Esophagus mucosa (tissue), 1 donor: Measurements from ENCODE around the gene MSI1. TPM values are rescaled to one million over a fixed set of nuclear protein-coding genes. Genes with fewer than 3 reads are reported as not detected.

ENCODE experiments used
- ATAC-seq: fragments of 200-7000 bp; cut with Tn5 transposase; one replicate; pipeline ENCODE4 v1.9.1; 2020
- total RNA-seq: library from RNA; stranded (reverse); gene quantifications from one replicate; pipeline ENCODE4 v1.2.4, GENCODE V29; 2023
- donor health status: DM: yes; HTN: yes; CAD: no.

The MSI1 gene
- total RNA-seq, 1 donor from 2014 or later: 0.28 TPM

DNA sequence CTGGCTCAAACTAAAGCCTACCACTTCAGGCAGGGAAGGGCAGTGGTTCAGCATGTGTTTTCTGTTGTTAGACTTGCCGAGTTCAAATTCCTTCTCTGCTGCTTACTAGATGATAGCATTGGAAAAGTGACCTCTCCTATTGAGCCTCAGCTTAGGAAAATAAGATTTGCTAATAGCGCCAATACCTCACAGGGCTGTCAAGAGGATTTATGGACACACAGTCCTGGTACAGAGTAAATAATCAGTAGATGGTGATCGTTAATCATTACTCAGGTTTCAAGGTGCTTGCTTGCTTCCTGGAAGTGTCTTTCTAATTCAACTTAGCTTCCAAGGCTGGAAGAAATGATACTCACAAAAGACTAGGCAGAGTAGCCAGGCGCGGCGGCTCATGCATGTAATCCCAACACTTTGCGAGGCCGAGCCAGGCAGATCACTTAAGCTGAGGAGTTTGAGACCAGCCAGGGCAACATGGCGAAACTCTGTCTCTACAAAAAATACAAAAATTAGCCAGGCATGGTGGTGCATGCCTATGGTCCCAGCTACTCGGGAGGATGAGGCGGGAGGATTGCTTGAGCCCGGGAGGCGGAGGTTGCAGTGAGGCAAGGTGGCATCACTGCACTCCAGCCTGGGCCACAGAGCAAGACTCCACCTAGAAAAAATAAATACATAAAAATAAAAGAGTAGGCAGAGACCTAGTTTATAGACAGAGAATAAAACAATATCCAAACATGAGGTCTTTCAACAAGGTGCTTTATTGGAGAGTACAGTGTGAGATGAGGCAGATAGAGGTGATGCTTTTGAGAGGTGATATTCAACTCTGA lies 47.4 kb downstream of the MSI1 start:
- ATAC-seq: no peak

DNA sequence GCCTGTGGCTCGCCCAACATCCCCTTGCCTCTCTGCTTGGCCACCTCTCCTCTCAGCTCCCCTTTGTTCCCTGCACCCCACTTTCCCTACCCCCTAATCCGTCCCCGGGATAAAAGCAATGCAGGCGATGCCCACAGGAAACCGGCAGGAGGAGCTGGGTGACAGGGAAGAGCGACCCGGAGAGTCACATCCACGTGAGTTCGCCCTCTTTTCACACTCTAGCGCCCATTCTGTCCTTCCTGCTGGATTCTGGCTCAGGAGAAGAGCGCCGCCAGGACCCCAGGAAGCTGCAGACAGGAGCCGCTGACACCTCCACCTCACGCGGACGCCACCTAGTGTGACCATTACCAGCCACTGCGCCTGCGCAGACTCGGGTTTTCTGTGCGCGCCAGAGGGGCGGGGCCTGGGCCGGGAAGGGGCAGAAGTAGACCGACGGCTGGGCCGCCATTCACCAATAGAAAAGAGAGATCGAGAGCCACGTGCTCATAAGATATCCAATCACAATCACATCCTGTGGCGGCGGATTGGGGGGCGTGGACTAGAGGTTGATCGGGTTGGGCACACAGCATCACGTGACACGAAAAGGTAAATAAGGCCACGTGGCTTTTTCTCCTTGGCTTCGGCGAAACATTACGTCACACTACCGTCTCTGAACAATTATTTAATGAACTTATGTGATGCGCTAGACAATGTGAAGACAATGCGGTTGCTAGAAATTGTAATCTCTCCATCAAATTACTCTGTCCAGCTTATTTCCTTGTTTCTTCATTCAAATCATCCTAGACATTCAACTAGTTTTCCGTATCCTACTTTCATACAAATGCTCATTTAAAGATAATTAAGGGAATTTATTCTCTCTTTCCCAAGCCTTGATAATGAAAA lies 51.5 kb downstream of the MSI1 start:
- peak; percentile 100 for ATAC-seq

DNA sequence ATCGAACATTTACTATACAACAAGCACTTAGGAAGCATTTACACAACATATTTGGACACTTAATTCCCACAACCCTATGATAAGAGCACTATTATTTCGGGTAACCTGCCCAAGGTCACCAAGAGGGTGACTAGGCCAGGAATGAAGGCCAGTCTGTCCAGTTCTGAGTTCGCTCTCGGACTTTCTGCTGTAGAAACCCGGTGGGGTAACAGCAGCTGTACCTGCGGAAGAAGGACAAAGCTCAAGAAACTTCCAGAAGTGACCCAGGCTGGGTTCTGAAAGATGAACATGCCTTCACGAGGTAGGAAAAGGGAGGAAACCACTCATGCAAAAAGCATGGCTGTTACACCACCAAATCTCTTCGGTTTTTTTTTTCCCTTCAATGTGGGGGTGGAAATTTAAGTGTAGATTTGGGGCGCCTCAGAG lies 52.2 kb downstream of the MSI1 start:
- ATAC-seq: no peak

DNA sequence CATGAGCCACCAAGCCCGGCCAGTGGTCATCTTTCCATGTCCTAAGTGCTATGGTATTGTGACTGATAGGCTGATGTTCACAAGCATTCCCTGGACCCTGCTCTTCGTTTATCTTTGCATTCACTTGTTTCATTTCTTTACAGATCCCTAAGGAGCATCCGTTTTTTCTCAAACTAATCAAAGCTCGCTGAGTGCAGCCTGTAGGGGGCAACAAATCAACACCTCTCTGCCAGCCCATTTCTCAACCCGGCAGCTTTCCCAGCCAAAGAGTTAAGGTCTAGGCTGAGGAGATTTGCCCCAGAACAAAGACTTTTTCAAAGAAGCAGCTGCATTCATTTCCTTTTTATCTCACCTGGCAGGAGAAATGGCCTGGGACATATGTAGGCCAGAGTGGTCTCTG lies 54.7 kb downstream of the MSI1 start:
- ATAC-seq: no peak

DNA sequence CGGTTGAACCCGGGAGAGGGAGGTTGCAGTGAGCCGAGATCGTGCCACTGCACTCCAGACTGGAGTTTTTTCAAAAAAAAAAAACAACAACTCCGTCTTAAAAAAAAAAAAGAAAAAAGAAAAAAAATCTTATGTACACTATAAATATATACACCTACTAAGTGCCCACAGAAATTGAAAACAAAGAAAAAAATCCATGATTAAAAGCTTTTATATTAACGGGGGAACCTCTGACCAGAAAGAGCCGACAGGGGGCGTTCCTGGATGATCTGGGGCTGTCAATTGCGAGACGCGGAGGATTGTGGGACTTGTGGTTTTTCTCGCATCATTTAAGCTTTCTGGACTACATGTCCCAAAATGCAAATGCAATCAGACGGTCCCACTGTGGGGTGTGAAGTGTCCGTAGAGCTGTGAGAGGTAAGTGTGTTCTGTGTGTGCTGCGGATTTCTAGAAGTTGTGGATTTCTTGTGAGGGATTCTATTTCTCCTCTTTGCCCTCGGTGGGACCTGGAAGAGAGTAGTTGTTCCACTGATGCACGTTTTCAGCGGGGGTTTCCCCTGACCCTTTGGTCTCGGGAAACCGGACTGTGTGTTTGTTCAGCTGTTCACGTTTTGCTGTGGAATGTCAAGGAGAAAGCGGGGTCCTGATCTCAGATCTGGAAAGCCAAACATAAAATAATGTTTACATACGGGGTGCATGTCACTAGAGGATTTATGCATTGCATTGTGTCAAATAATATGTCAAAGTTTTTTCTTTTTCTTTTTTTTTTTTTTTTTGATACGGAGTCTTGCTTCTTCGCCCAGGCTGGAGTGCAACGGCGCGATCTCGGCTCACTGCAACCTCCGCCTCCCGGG lies 66.8 kb downstream of the MSI1 start, which contains the start of gene SIRT4:
Gene SIRT4, plus strand, starts transcription at position 360 of the 854 bp plus-strand sequence. CDS start 1,241 bp downstream, outside the sequence.
- peak; percentile 91 for ATAC-seq

DNA sequence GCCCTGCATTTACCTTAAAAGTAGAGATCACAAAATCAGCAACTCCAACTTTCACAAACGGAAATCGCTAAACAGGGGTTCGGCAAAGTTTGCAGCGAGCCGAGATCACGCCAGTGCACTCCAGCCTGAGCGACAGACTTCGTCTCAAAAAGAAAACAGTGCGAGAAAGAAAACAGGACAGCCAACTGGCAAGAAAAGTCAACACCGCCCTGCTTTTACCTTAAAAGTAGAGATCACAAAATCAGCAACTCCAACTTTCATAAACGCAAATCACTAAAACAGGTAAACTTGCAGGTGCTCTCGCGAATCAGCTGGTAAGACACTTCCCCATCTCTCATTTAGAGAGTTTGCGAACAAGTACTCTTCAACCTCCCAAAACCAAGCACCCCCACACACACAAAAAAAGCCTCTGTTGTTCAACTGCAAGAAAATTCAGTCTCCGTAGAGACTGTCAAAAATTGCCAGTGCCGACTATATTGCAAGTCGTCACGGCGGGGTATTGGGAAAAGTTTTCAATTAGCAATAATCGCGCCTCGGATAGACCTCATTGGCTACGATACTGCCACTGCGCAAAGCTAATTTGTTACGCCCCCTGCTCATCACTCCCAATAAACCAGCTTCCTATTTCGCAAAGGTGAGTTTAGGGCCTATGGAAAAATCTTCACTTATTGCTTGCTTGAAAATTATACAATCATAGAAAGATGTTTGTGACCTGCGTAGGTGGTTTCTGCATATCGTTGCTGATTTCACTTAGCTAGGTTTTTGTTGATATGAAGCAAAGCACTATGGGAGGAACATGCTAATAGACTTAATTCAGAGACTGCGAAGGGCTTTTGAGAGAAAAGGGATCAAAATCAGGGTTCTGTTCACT lies 76.1 kb downstream of the MSI1 start, which contains the start of gene RNU4-1:
Gene RNU4-1, minus strand, starts transcription at position 577 of the 871 bp plus-strand sequence.
- ATAC-seq: peak; percentile 46

DNA sequence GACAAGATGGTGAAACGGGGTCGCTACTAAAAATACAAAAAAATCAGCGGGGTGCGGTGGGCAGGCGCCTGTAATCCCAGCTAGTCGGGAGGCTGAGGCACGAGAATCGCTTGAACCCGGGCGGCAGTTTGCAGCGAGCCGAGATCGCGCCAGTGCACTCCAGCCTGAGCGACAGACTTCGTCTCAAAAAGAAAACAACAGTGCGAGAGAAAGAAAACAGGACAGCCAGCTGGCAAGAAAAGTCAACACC lies 76.6 kb downstream of the MSI1 start:
- no peak for ATAC-seq

Other genes with a start within 250 kb of the MSI1 start
- 65.0 TPM for gene GCN1, start 174.4 kb downstream of the MSI1 start, total RNA-seq
- gene RPLP0, start 168.1 kb downstream of the MSI1 start, total RNA-seq: 3,286 TPM
- gene PXN, start 103.4 kb downstream of the MSI1 start, total RNA-seq: 23.6 TPM
- gene RNU4-2, start 77.3 kb downstream of the MSI1 start, total RNA-seq: 53,824 TPM
- 20,765 TPM for gene RNU4-1, start 75.9 kb downstream of the MSI1 start, total RNA-seq
- 0.64 TPM for gene SIRT4, start 66.8 kb downstream of the MSI1 start, total RNA-seq
- not detected for gene PLA2G1B, start 41.4 kb downstream of the MSI1 start, total RNA-seq
- 514 TPM for gene COX6A1, start 68.9 kb upstream of the MSI1 start, total RNA-seq
- 22.4 TPM for gene TRIAP1, start 77.2 kb upstream of the MSI1 start, total RNA-seq
- gene GATC, start 77.3 kb upstream of the MSI1 start, total RNA-seq: 9.8 TPM
- 139 TPM for gene SRSF9, start 100.6 kb upstream of the MSI1 start, total RNA-seq
- gene DYNLL1, start 126.9 kb upstream of the MSI1 start, total RNA-seq: 621 TPM
- 23.2 TPM for gene COQ5, start 160.0 kb upstream of the MSI1 start, total RNA-seq
- 198 TPM for gene RNF10, start 165.2 kb upstream of the MSI1 start, total RNA-seq
- gene POP5, start 212.2 kb upstream of the MSI1 start, total RNA-seq: 26.2 TPM